Neural cell (in vitro differentiated cells): Measurements from ENCODE around the gene IGF1. TPM values are rescaled to one million over a fixed set of nuclear protein-coding genes. Genes with fewer than 3 reads are reported as not detected.

Experiments used
- H2AFZ ChIP-seq: fragments of 200-600, 300-800 bp; sonication (generic), shearing (Covaris generic); 2 replicates; pipeline ENCODE4 v1.6.0; 2014; ENCODE audit warnings: low read depth, mild to moderate bottlenecking, antibody characterized with exemption, low read length, moderate library complexity
- H3F3A ChIP-seq: fragments of 200-600 bp; shearing (Covaris generic); 2 replicates; pipeline ENCODE4 v1.6.1; 2016; ENCODE audit warnings: mild to moderate bottlenecking, moderate library complexity, mixed read lengths, antibody characterized with exemption, low read length; ENCODE audit not compliant: insufficient read depth, poor library complexity, severe bottlenecking
- H3K27ac ChIP-seq: fragments of 200-600, 300-800 bp; sonication (generic), shearing (Covaris generic); 2 replicates; pipeline ENCODE4 v1.5.1; 2014; ENCODE audit warnings: mild to moderate bottlenecking, low read length, moderate library complexity
- H3K27me3 ChIP-seq: fragments of 300-800, 200-600 bp; sonication (generic), shearing (Covaris generic); 2 replicates; pipeline ENCODE4 v1.6.0; 2014; ENCODE audit warnings: mild to moderate bottlenecking, low read depth, low read length, moderate library complexity; ENCODE audit not compliant: insufficient read depth
- H3K36me3 ChIP-seq: fragments of 300-800, 200-600 bp; sonication (generic), shearing (Covaris generic); 2 replicates; pipeline ENCODE4 v1.5.1; 2014; ENCODE audit warnings: mild to moderate bottlenecking, antibody characterized with exemption, low read length, moderate library complexity; ENCODE audit not compliant: insufficient read depth
- H3K4me2 ChIP-seq: fragments of 300-800, 200-600 bp; sonication (generic), shearing (Covaris generic); 2 replicates; pipeline ENCODE4 v1.6.0; 2014; ENCODE audit warnings: mild to moderate bottlenecking, low read length
- H3K4me3 ChIP-seq: fragments of 300-800, 200-600 bp; sonication (generic), shearing (Covaris generic); 2 replicates; pipeline ENCODE4 v1.5.1; 2014; ENCODE audit warnings: mild to moderate bottlenecking, low read length, moderate library complexity
- H3K79me2 ChIP-seq: fragments of 200-600 bp; shearing (Covaris generic); replicated peaks from 2 replicates; pipeline ENCODE4 v1.6.0; 2014; ENCODE audit warnings: mild to moderate bottlenecking, low read length, moderate library complexity; ENCODE audit not compliant: insufficient read depth
- H3K9ac ChIP-seq: fragments of 300-800, 200-600 bp; sonication (generic), shearing (Covaris generic); 2 replicates; pipeline ENCODE4 v1.6.1; 2016; ENCODE audit warnings: mild to moderate bottlenecking, low read length, mixed read lengths
- H3K9me2 ChIP-seq: fragments of 200-600 bp; shearing (Covaris generic); 2 replicates; pipeline ENCODE4 v1.6.1; 2016; ENCODE audit warnings: mild to moderate bottlenecking, low read length, mixed read lengths; ENCODE audit not compliant: insufficient read depth
- H3K9me3 ChIP-seq: fragments of 200-600, 300-800 bp; sonication (generic), shearing (Covaris generic); 2 replicates; pipeline ENCODE4 v1.6.1; 2016; ENCODE audit warnings: mild to moderate bottlenecking, mixed run types, low read length, moderate library complexity, mixed read lengths
- H4K20me1 ChIP-seq: fragments of 200-600 bp; shearing (Covaris generic); 2 replicates; pipeline ENCODE4 v1.6.1; 2016; ENCODE audit warnings: mild to moderate bottlenecking, mixed run types; ENCODE audit not compliant: insufficient read depth
- EP300 ChIP-seq: fragments of 450-650 bp; conservative IDR thresholded peaks from 2 replicates; pipeline ENCODE4 v1.6.1; 2014; ENCODE audit warnings: antibody characterized with exemption, mild to moderate bottlenecking, moderate library complexity; ENCODE audit not compliant: poor library complexity, severe bottlenecking
- EZH2 ChIP-seq: fragments of 200-600, 300-800 bp; shearing (Covaris generic), sonication (generic); IDR thresholded peaks from 2 replicates; pipeline ENCODE4 v1.6.1; 2014; ENCODE audit warnings: antibody characterized with exemption, low read length, borderline replicate concordance, mild to moderate bottlenecking; ENCODE audit not compliant: insufficient read depth, poor library complexity, severe bottlenecking
- MXI1 ChIP-seq: fragments of 450-650 bp; conservative IDR thresholded peaks from 2 replicates; pipeline ENCODE4 v1.6.1; 2014; ENCODE audit warnings: antibody characterized with exemption, mild to moderate bottlenecking; ENCODE audit not compliant: poor library complexity, severe bottlenecking
- POLR2AphosphoS5 ChIP-seq: IDR thresholded peaks from 2 replicates; pipeline ENCODE4 v1.6.1; 2012
- RAD21 ChIP-seq: fragments of 450-650 bp; conservative IDR thresholded peaks from 2 replicates; pipeline ENCODE4 v1.6.1; 2014; ENCODE audit warnings: antibody characterized with exemption, mild to moderate bottlenecking, moderate library complexity
- SMC3 ChIP-seq: fragments of 450-650 bp; conservative IDR thresholded peaks from 2 replicates; pipeline ENCODE4 v1.6.1; 2014; ENCODE audit warnings: antibody characterized with exemption, mild to moderate bottlenecking, moderate library complexity; ENCODE audit not compliant: poor library complexity
- TAF1 ChIP-seq: IDR thresholded peaks from 2 replicates; pipeline ENCODE4 v1.6.1; 2012; ENCODE audit warnings: low read depth
- polyA plus RNA-seq: library from polyadenylated mRNA; depleted of rRNA; stranded (reverse); fragments of >200 nt; gene quantifications from 2 replicates; pipeline ENCODE4 v1.2.3, GENCODE V29; 2014
- TF ChIP-seq, protein P1 (sequence below): fragments of 450-650 bp; IDR thresholded peaks from 2 replicates; pipeline ENCODE4 v1.5.1; 2014; ENCODE audit warnings: antibody characterized with exemption, mild to moderate bottlenecking, moderate library complexity; ENCODE audit not compliant: poor library complexity, severe bottlenecking
- TF ChIP-seq, protein P2 (sequence below): IDR thresholded peaks from 2 replicates; pipeline ENCODE4 v1.6.1; 2012; ENCODE audit warnings: borderline replicate concordance

IGF1 gene
- polyA plus RNA-seq, 1 donor from 2014 or later, result not detected

DNA sequence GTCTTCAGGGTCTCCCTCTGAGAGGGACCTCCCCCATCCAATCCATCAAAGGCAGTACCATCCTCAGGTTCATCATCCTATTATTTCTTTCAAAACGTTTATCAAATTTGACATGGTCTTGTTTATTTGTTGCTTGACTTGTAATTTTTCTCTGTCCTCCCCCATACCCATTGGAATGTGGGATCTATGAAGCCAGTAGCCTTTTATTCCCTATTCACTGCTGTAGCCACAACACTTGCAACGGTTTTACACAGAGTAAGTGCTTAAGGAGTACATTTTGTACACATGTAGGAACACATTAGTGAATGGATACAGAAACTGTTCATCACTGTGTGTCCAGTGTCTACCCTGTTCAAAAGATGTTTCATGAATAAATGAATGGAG lies 41.5 kb downstream of the IGF1 start:
- Histone ChIP-seq H3K9me2 (no peaks in the 10 kb centered on the region), H3K27ac (no peak overlapping the region), H4K20me1 (no peaks in the 10 kb centered on the region), H3K27me3 (no peaks in the 10 kb centered on the region), H3K9ac (no peak overlapping the region), H3K9me3 (no peaks in the 10 kb centered on the region), H2AFZ (no peak overlapping the region), H3K4me2 (no peak overlapping the region), H3K36me3 (no peaks in the 10 kb centered on the region), H3F3A (no peaks in the 10 kb centered on the region), H3K79me2 (no peaks in the 10 kb centered on the region), H3K4me3 (no peak overlapping the region)
- TF ChIP-seq RAD21 (no peak), POLR2AphosphoS5 (no peak), MXI1 (no peak), EP300 (no peak)
- TF ChIP-seq, protein P1, sequence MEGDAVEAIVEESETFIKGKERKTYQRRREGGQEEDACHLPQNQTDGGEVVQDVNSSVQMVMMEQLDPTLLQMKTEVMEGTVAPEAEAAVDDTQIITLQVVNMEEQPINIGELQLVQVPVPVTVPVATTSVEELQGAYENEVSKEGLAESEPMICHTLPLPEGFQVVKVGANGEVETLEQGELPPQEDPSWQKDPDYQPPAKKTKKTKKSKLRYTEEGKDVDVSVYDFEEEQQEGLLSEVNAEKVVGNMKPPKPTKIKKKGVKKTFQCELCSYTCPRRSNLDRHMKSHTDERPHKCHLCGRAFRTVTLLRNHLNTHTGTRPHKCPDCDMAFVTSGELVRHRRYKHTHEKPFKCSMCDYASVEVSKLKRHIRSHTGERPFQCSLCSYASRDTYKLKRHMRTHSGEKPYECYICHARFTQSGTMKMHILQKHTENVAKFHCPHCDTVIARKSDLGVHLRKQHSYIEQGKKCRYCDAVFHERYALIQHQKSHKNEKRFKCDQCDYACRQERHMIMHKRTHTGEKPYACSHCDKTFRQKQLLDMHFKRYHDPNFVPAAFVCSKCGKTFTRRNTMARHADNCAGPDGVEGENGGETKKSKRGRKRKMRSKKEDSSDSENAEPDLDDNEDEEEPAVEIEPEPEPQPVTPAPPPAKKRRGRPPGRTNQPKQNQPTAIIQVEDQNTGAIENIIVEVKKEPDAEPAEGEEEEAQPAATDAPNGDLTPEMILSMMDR, result no peak

DNA sequence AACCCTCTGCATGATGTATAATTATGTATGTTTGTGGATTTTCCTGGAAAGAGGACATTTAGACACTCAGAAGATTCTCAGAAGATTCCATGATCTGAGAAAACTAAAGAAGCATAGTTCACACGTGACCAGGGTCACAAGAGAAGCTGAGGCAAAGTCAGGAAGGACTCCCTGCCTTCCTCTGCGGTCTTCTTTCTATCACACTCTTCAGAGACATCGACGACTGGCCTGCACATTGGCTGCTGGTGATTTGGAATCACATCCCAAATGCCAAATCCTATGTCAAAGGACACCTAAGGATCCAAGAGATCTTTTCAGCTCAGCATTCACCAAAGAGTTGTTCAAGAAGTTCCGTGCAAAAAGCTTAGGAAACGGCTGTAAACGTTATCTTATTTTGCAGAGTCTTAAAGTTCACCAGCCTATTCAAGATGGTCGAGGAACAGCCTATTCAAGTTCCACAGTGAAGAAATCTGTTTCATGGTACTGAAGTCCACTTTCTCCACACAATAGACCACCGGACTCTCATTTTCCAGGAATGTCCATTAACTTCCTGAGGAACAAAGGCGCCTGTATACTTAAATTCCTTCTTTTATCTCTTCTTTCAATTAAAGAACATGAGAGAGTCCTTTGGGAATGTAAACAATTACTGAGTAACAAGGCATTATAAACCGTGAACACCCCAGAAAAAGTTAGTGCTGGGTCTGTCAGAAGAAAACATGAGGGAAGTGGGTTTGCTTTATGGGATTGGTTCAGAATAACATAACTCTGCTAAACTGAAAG lies 42.1 kb downstream of the IGF1 start:
- Histone ChIP-seq H2AFZ (no peak overlapping the region), H3K9me2 (no peaks in the 10 kb centered on the region)

More for the DNA sequence above, 42.1 kb downstream of the IGF1 start:
- H3K79me2 ChIP-seq, result no peaks in the 10 kb centered on the region
- no peak overlapping the region for H3K4me2 ChIP-seq
- no peak overlapping the region for H3K4me3 ChIP-seq
- no peaks in the 10 kb centered on the region for H4K20me1 ChIP-seq
- TF ChIP-seq SMC3, result no peak
- TF ChIP-seq, protein P2, sequence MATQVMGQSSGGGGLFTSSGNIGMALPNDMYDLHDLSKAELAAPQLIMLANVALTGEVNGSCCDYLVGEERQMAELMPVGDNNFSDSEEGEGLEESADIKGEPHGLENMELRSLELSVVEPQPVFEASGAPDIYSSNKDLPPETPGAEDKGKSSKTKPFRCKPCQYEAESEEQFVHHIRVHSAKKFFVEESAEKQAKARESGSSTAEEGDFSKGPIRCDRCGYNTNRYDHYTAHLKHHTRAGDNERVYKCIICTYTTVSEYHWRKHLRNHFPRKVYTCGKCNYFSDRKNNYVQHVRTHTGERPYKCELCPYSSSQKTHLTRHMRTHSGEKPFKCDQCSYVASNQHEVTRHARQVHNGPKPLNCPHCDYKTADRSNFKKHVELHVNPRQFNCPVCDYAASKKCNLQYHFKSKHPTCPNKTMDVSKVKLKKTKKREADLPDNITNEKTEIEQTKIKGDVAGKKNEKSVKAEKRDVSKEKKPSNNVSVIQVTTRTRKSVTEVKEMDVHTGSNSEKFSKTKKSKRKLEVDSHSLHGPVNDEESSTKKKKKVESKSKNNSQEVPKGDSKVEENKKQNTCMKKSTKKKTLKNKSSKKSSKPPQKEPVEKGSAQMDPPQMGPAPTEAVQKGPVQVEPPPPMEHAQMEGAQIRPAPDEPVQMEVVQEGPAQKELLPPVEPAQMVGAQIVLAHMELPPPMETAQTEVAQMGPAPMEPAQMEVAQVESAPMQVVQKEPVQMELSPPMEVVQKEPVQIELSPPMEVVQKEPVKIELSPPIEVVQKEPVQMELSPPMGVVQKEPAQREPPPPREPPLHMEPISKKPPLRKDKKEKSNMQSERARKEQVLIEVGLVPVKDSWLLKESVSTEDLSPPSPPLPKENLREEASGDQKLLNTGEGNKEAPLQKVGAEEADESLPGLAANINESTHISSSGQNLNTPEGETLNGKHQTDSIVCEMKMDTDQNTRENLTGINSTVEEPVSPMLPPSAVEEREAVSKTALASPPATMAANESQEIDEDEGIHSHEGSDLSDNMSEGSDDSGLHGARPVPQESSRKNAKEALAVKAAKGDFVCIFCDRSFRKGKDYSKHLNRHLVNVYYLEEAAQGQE, result no peak
- no peak for TF ChIP-seq POLR2AphosphoS5
- TF ChIP-seq TAF1, result no peak
- no peak for TF ChIP-seq EP300
- no peak for TF ChIP-seq EZH2
- TF ChIP-seq RAD21, result no peak
- no peak for TF ChIP-seq MXI1
- no peak overlapping the region for H3K9ac ChIP-seq
- H3K27ac ChIP-seq, result no peak overlapping the region
- no peaks in the 10 kb centered on the region for H3K36me3 ChIP-seq
- no peaks in the 10 kb centered on the region for H3F3A ChIP-seq
- H3K27me3 ChIP-seq, result no peaks in the 10 kb centered on the region
- no peaks in the 10 kb centered on the region for H3K9me3 ChIP-seq
